HEK293 (cell line): ENCODE results near the gene GGA1.
A peak's percentile ranks its signal among the peaks of the same experiment; 100 is the strongest.

Experiments
- BCL11A ChIP-seq: fragments of 450-650 bp; formaldehyde crosslinking; IDR thresholded peaks from 2 replicates; pipeline ENCODE4 v1.5.1; 2016; ENCODE audit warnings: low read depth, missing biosample characterization, missing genetic modification characterization
- GLIS1 ChIP-seq: fragments of 450-650 bp; formaldehyde crosslinking; IDR thresholded peaks from 2 replicates; pipeline ENCODE4 v1.5.1; 2016; ENCODE audit warnings: missing biosample characterization, missing genetic modification characterization
- PRDM6 ChIP-seq: fragments of 450-650 bp; formaldehyde crosslinking; IDR thresholded peaks from 2 replicates; pipeline ENCODE4 v1.5.1; 2017; ENCODE audit warnings: missing biosample characterization, missing genetic modification characterization
- RBAK ChIP-seq: fragments of 450-650 bp; formaldehyde crosslinking; IDR thresholded peaks from 2 replicates; pipeline ENCODE4 v1.5.1; 2016; ENCODE audit warnings: missing biosample characterization, missing genetic modification characterization
- REST ChIP-seq: fragments of 450-650 bp; formaldehyde crosslinking; IDR thresholded peaks from 2 replicates; pipeline ENCODE4 v1.5.1; 2016; ENCODE audit warnings: missing biosample characterization, missing genetic modification characterization
- SALL2 ChIP-seq: fragments of 450-650 bp; formaldehyde crosslinking; IDR thresholded peaks from 2 replicates; pipeline ENCODE4 v1.5.0; 2017; ENCODE audit warnings: missing biosample characterization, mild to moderate bottlenecking, missing genetic modification characterization, borderline replicate concordance
- SCRT2 ChIP-seq: fragments of 450-650 bp; formaldehyde crosslinking; IDR thresholded peaks from 2 replicates; pipeline ENCODE4 v1.5.1; 2016; ENCODE audit warnings: missing biosample characterization, missing genetic modification characterization
- SP2 ChIP-seq: fragments of 450-650 bp; formaldehyde crosslinking; IDR thresholded peaks from 2 replicates; pipeline ENCODE4 v1.5.1; 2016; ENCODE audit warnings: missing biosample characterization, missing genetic modification characterization
- SP3 ChIP-seq: fragments of 450-650 bp; formaldehyde crosslinking; IDR thresholded peaks from 2 replicates; pipeline ENCODE4 v1.5.1; 2016; ENCODE audit warnings: missing biosample characterization, missing genetic modification characterization
- ZBTB49 ChIP-seq: fragments of 450-650 bp; formaldehyde crosslinking; IDR thresholded peaks from 2 replicates; pipeline ENCODE4 v1.5.1; 2016; ENCODE audit warnings: missing biosample characterization, missing genetic modification characterization, low read depth
- ZBTB8A ChIP-seq: fragments of 450-650 bp; formaldehyde crosslinking; IDR thresholded peaks from 2 replicates; pipeline ENCODE4 v1.5.1; 2016; ENCODE audit warnings: missing biosample characterization, missing genetic modification characterization
- ZFHX2 ChIP-seq: fragments of 450-650 bp; formaldehyde crosslinking; conservative IDR thresholded peaks from 2 replicates; pipeline ENCODE4 v1.5.1; 2016; ENCODE audit warnings: missing biosample characterization, missing genetic modification characterization
- ZNF148 ChIP-seq: fragments of 450-650 bp; formaldehyde crosslinking; IDR thresholded peaks from 2 replicates; pipeline ENCODE4 v1.5.0; 2017; ENCODE audit warnings: missing biosample characterization, missing genetic modification characterization, borderline replicate concordance
- ZNF174 ChIP-seq: fragments of 450-650 bp; formaldehyde crosslinking; IDR thresholded peaks from 2 replicates; pipeline ENCODE4 v1.5.0; 2017; ENCODE audit warnings: missing biosample characterization, mild to moderate bottlenecking, missing genetic modification characterization
- ZNF184 ChIP-seq: fragments of 450-650 bp; IDR thresholded peaks from 2 replicates; pipeline ENCODE4 v1.5.1; 2018; ENCODE audit warnings: missing biosample characterization, mild to moderate bottlenecking, missing genetic modification characterization
- ZNF223 ChIP-seq: fragments of 450-650 bp; formaldehyde crosslinking; IDR thresholded peaks from 2 replicates; pipeline ENCODE4 v1.5.1; 2016; ENCODE audit warnings: missing biosample characterization, missing genetic modification characterization
- ZNF311 ChIP-seq: fragments of 450-650 bp; formaldehyde crosslinking; IDR thresholded peaks from 2 replicates; pipeline ENCODE4 v1.5.1; 2017; ENCODE audit warnings: missing biosample characterization, missing genetic modification characterization, borderline replicate concordance
- ZNF513 ChIP-seq: fragments of 450-650 bp; IDR thresholded peaks from 2 replicates; pipeline ENCODE4 v1.5.1; 2018; ENCODE audit warnings: missing biosample characterization, missing genetic modification characterization
- ZNF549 ChIP-seq: fragments of 450-650 bp; IDR thresholded peaks from 2 replicates; pipeline ENCODE4 v1.5.1; 2018; ENCODE audit warnings: missing biosample characterization, missing genetic modification characterization, mild to moderate bottlenecking, inconsistent platforms, moderate library complexity
- ZNF639 ChIP-seq: fragments of 450-650 bp; formaldehyde crosslinking; IDR thresholded peaks from 2 replicates; pipeline ENCODE4 v1.5.1; 2016; ENCODE audit warnings: missing biosample characterization, missing genetic modification characterization
- ZNF670 ChIP-seq: fragments of 450-650 bp; formaldehyde crosslinking; IDR thresholded peaks from 2 replicates; pipeline ENCODE4 v1.5.1; 2016; ENCODE audit warnings: missing biosample characterization, missing genetic modification characterization, low read depth
- ZNF76 ChIP-seq: fragments of 450-650 bp; formaldehyde crosslinking; IDR thresholded peaks from 2 replicates; pipeline ENCODE4; 2016; ENCODE audit warnings: low read depth, missing biosample characterization, missing genetic modification characterization, borderline replicate concordance

Gene GGA1

GRCh38 chr22:37639070-37639760 lies 30.6 kb downstream of the GGA1 start, which contains the start of gene SH3BP1 (continued):
- TF ChIP-seq ZNF639 (tag by site-specific recombination), result no peak
- TF ChIP-seq SALL2, result no peak
- peak; percentile 82 for TF ChIP-seq ZFHX2 (tag by site-specific recombination)
- no peak for TF ChIP-seq RBAK (tag by site-specific recombination)
- no peak for TF ChIP-seq ZNF148 (tag by site-specific recombination)
- no peak for TF ChIP-seq ZNF76
- TF ChIP-seq SCRT2, result peak; percentile 34; the same call in 1 of the 2 replicates
- TF ChIP-seq SP3 (tag by site-specific recombination), result peak; percentile 45
- no peak for TF ChIP-seq ZBTB49
- TF ChIP-seq ZNF184, result no peak
- 0 out of 2 replicates have a peak, but pooled peaks have one; percentile 31 for TF ChIP-seq ZBTB8A (tag by site-specific recombination)
- TF ChIP-seq ZNF174 (tag by site-specific recombination), result no peak
- no peak for TF ChIP-seq REST (tag by site-specific recombination)
- TF ChIP-seq ZNF513 (tag by site-specific recombination), result no peak
- TF ChIP-seq GLIS1 (tag by site-specific recombination), result peak; percentile 77
- TF ChIP-seq ZNF670 (tag by site-specific recombination), result no peak
- TF ChIP-seq ZNF549 (tag by site-specific recombination), result no peak
- no peak for TF ChIP-seq ZNF223 (tag by site-specific recombination)
- no peak for TF ChIP-seq PRDM6 (tag by site-specific recombination)
- TF ChIP-seq ZNF311 (tag by site-specific recombination), result no peak
- TF ChIP-seq SP2, result peak; percentile 38
- no peak for TF ChIP-seq BCL11A (tag by site-specific recombination)
